ENCODE data around the gene FOSL2. TPM values are rescaled to one million over a fixed set of nuclear protein-coding genes. Genes with fewer than 3 reads are reported as not detected.
A peak's percentile ranks its signal among the peaks of the same experiment; 100 is the strongest.

The FOSL2 gene
- total and polyA plus RNA-seq, 7 donors, result 20.1 to 278 (median 74.7) TPM

DNA sequence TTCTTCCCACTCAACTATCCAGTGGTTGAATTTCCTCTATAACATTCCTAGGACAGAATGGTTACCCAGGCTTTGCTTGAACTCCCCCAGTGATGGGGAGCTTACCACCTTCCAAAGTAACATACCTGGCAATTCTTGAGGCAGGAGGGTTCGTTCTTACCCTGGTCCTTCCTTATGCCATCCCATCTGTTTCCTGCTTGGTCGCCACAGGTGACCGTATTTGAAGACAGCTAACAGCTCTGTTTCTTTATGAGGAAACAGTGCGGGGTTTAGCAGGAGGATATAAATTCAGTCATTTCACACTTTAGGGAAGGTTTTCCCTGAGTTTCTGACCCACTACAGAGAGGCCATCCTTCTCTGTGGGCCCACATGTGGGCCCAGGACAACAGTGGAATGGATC lies 42.6 kb downstream of the FOSL2 start:
- TF ChIP-seq, protein P1, sequence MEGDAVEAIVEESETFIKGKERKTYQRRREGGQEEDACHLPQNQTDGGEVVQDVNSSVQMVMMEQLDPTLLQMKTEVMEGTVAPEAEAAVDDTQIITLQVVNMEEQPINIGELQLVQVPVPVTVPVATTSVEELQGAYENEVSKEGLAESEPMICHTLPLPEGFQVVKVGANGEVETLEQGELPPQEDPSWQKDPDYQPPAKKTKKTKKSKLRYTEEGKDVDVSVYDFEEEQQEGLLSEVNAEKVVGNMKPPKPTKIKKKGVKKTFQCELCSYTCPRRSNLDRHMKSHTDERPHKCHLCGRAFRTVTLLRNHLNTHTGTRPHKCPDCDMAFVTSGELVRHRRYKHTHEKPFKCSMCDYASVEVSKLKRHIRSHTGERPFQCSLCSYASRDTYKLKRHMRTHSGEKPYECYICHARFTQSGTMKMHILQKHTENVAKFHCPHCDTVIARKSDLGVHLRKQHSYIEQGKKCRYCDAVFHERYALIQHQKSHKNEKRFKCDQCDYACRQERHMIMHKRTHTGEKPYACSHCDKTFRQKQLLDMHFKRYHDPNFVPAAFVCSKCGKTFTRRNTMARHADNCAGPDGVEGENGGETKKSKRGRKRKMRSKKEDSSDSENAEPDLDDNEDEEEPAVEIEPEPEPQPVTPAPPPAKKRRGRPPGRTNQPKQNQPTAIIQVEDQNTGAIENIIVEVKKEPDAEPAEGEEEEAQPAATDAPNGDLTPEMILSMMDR (IDR thresholded peaks at IDR 0.05), result no peak
- no peaks in the 10 kb centered on the region for H3K9me3 ChIP-seq
- no peaks in the 10 kb centered on the region for H3K36me3 ChIP-seq (ENCODE audit: insufficient read depth in 1 of 2, low read depth in 1 of 2)
- no peaks in the 10 kb centered on the region for H3K4me1 ChIP-seq
- DNase-seq (no peak), ATAC-seq (no peak)
- no peak overlapping the region for H3K27ac ChIP-seq
- 89 to 91% (median 89%) methylated on average over 4 of the region's 4 CpGs for WGBS, 3 donors
- intact Hi-C loops (cut with DNase I), result no loop called here
- H3K27me3 ChIP-seq (ENCODE audit: insufficient read depth in 3 of 3, low read length in 2 of 3), result no peaks in the 10 kb centered on the region
- no peak overlapping the region for H3K4me3 ChIP-seq

DNA sequence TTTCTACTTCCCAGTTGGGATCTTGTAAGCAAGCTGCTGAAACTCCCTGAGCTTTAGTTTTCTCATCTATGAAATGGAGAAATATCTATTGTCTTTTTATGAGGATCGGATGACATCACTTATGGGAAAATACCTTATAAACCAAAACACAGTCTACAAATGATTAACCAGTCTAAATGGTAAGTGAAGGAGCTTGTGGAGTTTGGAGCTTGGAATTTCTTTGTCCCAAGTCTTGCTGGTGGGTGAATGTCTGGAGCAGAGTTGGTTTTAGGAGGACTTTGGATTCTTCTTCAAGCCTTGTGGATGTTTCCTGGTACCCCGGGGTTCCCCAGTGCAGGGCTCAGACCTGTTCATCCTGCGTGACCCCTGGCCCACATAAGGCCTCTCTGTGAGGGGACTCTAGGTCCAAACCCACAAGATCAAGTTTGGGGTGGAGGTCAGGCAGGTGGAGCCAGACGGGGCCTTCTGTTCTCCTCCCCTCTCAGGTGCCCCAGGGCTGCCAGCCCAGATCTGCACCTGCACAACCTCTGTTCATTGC lies 43.2 kb downstream of the FOSL2 start:
- H3K4me1 ChIP-seq, result no peaks in the 10 kb centered on the region
- H3K36me3 ChIP-seq (ENCODE audit: insufficient read depth in 1 of 2, low read depth in 1 of 2), result no peaks in the 10 kb centered on the region
- ATAC-seq, result no peak
- 85 to 97% (median 92%) methylated on average over 4 of the region's 4 CpGs for WGBS, 3 donors
- TF ChIP-seq, protein P1 (IDR thresholded peaks at IDR 0.05), result no peak
- no peak overlapping the region for H3K4me3 ChIP-seq
- no peaks in the 10 kb centered on the region for H3K9me3 ChIP-seq
- no peak overlapping the region for H3K27ac ChIP-seq
- intact Hi-C loops (cut with DNase I), result no loop called here
- H3K27me3 ChIP-seq (ENCODE audit: insufficient read depth in 3 of 3, low read length in 2 of 3), result no peaks in the 10 kb centered on the region
- DNase-seq, result no peak

DNA sequence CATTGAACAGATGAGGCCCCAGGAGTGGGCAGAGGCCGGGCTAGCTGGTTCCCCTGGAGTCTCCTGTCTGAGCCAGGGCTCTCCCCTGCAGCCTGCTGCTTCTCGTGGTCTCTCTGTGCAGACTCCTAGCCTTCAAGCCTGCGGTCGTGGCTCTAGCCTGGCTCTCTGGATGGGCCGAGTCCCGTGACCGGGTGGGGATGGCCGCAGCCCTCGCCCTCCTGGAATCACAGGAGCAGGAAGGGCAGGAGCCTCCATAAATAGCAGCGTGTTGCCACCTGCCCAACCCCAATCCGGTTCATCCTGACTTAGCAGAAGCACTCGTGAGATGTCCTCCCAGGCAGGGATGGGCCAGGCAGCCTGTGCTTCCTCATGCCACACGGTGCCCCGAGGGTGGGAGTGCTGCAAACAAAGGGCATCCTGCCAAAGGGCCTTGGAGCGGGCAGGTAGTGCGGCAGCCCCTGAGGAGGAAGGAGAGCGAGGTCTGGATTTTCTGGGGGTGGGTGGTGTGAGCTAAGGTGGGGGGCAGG lies 43.9 kb downstream of the FOSL2 start:
- H3K27me3 ChIP-seq (ENCODE audit: insufficient read depth in 3 of 3, low read length in 2 of 3), result no peaks in the 10 kb centered on the region
- H3K4me3 ChIP-seq, result no peak overlapping the region
- DNase-seq (no peak), ATAC-seq (peak in 3 of 4 donors; percentile 17 to 26 (median 19))
- 76 to 78% (median 76%) methylated on average over 16 to 17 of the region's 17 CpGs for whole genome bisulfite sequencing, 3 donors
- H3K36me3 ChIP-seq (ENCODE audit: insufficient read depth in 1 of 2, low read depth in 1 of 2), result no peaks in the 10 kb centered on the region
- TF ChIP-seq, protein P1 (IDR thresholded peaks at IDR 0.05), result no peak
- H3K27ac ChIP-seq, result no peak overlapping the region
- no peaks in the 10 kb centered on the region for H3K9me3 ChIP-seq
- no peaks in the 10 kb centered on the region for H3K4me1 ChIP-seq
- intact Hi-C loops (cut with DNase I), result no loop called here

DNA sequence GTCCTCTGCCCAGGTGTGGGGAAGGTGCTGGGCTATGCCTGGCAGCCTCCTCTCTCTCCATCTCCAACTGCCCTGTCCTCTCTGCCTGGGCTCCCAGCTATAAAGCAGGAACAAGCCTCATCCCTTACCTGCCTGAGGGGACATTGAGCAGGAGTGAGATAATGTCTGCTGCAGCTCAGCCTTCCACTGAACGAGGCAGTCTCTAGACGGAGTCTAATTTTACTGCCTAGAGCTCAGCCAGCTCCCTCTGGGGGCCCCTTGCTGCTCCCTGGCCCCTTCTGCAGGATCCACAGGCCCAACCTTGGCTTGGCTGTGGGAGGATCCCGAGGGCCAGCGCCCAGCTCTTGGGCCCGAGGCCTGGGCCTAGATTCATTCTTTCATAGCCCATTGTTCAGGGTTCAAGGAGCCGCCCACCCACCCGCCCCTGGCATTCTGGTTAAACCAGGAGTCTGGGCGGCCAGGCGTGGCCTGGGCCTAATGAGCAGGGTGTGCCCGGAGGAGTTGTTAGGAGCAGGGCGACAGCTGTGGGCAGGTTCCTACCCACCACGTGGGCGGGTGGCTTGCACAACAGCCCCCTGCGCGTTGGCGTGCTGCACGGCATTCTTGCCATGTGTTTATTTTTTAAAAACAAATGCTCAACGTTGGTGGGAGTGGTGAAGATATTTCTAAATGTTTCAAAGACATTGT lies 44.6 kb downstream of the FOSL2 start:
- peak; percentile 56 to 77 (median 66) for ATAC-seq
- WGBS, 3 donors, result 65 to 75% (median 65%) methylated on average over 17 to 18 of the region's 18 CpGs
- peak in 1 of 2 donors; percentile 64 for DNase-seq
- H3K4me3 ChIP-seq, result no peak overlapping the region
- no peaks in the 10 kb centered on the region for H3K36me3 ChIP-seq (ENCODE audit: insufficient read depth in 1 of 2, low read depth in 1 of 2)
- TF ChIP-seq, protein P1 (IDR thresholded peaks at IDR 0.05), result no peak
- H3K9me3 ChIP-seq, result no peaks in the 10 kb centered on the region
- intact Hi-C loops (cut with DNase I), result no loop called here
- H3K27ac ChIP-seq, result no peak overlapping the region
- H3K27me3 ChIP-seq (ENCODE audit: insufficient read depth in 3 of 3, low read length in 2 of 3), result no peaks in the 10 kb centered on the region
- no peaks in the 10 kb centered on the region for H3K4me1 ChIP-seq
